H1 (cell line): ENCODE results near the gene ANKRD24. TPM values are rescaled to one million over a fixed set of nuclear protein-coding genes. Genes with fewer than 3 reads are reported as not detected.

ENCODE experiments used
- ASH2L ChIP-seq: fragments of 200-600, 300-600 bp; sonication (generic); IDR thresholded peaks from one replicate; pipeline ENCODE4 v1.7.1; 2017; ENCODE audit warnings: low read length
- RFX5 ChIP-seq: IDR thresholded peaks from 2 replicates; pipeline ENCODE4 v1.6.1; 2011; ENCODE audit warnings: low read depth, low read length, improper control_type of control experiment, borderline replicate concordance
- SIN3A ChIP-seq, 2 experiments: IDR thresholded peaks in 1 of 2; conservative IDR thresholded peaks in 1 of 2; 2 replicates each; pipeline ENCODE4 v1.6.1; 2011 to 2012; ENCODE audit warnings: low read length in 2 of 2, improper control_type of control experiment in 1 of 2, low read depth in 1 of 2, mild to moderate bottlenecking in 1 of 2
- polyA plus RNA-seq, 7 experiments: library from polyadenylated mRNA; depleted of rRNA in 3 of 7; stranded (reverse) in 5 of 7; unstranded in 2 of 7; fragments of >200 nt in 5 of 7; fragments of 200-250 nt in 2 of 7; gene quantifications; 1 replicate in 5 of 7; 2 replicates in 1 of 7; 4 replicates in 1 of 7; pipeline versions ENCODE4 v1.2.1 to v1.2.3, GENCODE V29; 2011 to 2013; ENCODE audit warnings: missing spikeins in 2 of 7, mixed read lengths in 2 of 7
- total RNA-seq: library from RNA; stranded (reverse); fragmentation: NEBNext Ultra II Directional; extraction: Animal tissue kit (Norgen Biotek cat#: 25700); gene quantifications from 2 replicates; pipeline ENCODE4 v1.2.1, GENCODE V29; 2021

The ANKRD24 gene
- total and polyA plus RNA-seq, 2 of the 8 experiments (the other 6 are each of a cell fraction or from before 2014, with no cell fraction given), result 7.6 to 14.1 TPM

- TF ChIP-seq ASH2L (no peak), SIN3A (conservative IDR thresholded peaks at IDR 0.05 in 1 of 2, IDR thresholded peaks at IDR 0.05 in 1 of 2; ENCODE audit: low read depth in 1 of 2, low read length in 2 of 2) (no peak), RFX5 (no peak)
Measured at GRCh38 chr19:4187313-4188122, 5.0 kb downstream of the ANKRD24 start (continued).
